Stimulated activated CD4-positive, alpha-beta T cell treated with anti-CD3 and anti-CD28 coated beads, Interleukin-15, amount 100 ng/mL, for 1 hour (primary cell): Measurements from ENCODE around the gene TMTC1.
"Not testable (repeated sequence)": the region's sequence is repeated elsewhere in the genome, so short reads cannot be mapped to it uniquely, and the experiment has no call there.

Experiments
- DNase-seq, 2 donors: peaks; one replicate each; pipeline ENCODE4 v3.0.0-alpha.2; 2020; ENCODE audit warnings: low read depth in 1 of 2, low spot score in 1 of 2

Gene TMTC1

DNA sequence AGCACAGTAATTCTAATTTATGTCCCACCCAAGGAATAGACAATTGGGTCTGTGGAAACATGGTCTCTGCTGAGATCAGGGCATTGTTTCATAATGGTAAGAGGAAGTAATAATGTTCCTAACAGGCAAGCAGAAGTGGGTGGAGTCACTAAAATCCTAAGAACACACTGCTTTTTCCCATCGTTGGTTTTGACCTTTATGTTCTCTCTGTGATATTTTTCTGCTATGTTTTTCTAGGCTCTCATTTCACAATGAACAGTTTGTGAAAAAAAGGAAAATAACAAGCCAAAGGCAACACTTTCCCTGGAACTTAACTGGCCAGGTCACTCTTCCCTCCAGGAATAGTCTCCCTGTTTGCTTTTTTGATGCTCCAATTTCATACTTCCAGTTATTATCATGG lies 205.7 kb downstream of the TMTC1 start:
- no peak for DNase-seq

- no peak for DNase-seq
Observed at GRCh38 chr12:29574500-29574899, 209.2 kb downstream of the TMTC1 start.

- no peak for DNase-seq
Observed at GRCh38 chr12:29572938-29573337, 210.8 kb downstream of the TMTC1 start.

DNA sequence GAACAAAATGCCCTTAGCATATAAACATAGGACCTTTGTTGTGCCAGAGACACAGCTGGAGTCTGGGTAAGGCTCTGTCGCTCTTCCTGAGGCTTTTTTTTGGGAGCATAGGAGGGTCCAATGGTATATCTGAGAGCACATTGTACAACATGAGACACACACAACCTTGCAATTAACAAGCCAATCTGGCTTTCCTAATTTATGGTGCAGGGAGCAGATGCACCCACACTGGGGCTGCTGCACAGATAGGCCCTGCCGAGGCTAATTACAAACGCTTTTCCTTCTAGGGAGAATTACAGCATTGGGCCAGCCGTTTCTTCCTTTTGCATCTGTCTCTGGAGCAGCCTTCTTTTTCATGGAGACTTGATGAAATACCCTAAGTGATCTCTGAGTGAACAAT lies 211.3 kb downstream of the TMTC1 start:
- DNase-seq = no peak

- DNase-seq = no peak
Observed at GRCh38 chr12:29569132-29569757, 214.5 kb downstream of the TMTC1 start.

GRCh38 chr12:29566441-29566840 lies 217.3 kb downstream of the TMTC1 start:
- no peak for DNase-seq

GRCh38 chr12:29565727-29566126 lies 218.0 kb downstream of the TMTC1 start:
- no peak for DNase-seq

- no peak for DNase-seq
Observed at GRCh38 chr12:29564925-29565324, 218.8 kb downstream of the TMTC1 start.

GRCh38 chr12:29563636-29564035 lies 220.1 kb downstream of the TMTC1 start:
- no peak for DNase-seq

- DNase-seq = no peak
Observed at GRCh38 chr12:29563071-29563470, 220.7 kb downstream of the TMTC1 start.

- DNase-seq = no peak
Observed at GRCh38 chr12:29562110-29562804, 221.5 kb downstream of the TMTC1 start.

- no peak for DNase-seq
Observed at GRCh38 chr12:29561664-29562071, 222.1 kb downstream of the TMTC1 start.

GRCh38 chr12:29559198-29559597 lies 224.5 kb downstream of the TMTC1 start:
- no peak for DNase-seq

DNA sequence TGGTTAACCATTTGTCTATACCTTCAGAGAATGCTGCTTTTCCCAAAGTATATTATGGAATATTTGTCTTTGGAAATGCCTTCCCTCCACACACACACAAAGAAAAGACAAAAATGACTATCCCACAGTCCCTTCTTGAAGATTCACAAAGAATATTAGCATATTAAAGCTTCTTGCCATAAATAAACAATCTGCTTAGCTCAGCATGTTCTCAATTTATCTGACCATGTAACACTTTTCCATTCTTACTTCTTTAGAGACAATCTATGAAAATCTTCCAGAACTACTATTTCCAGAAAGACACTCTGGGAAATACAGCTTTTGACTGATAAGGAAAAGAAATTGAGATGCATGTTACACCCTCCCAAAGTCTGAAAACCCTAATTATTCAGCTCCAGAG lies 227.4 kb downstream of the TMTC1 start:
- no peak for DNase-seq

- not testable (repeated sequence) for DNase-seq
Observed at GRCh38 chr12:29555451-29555850, 228.3 kb downstream of the TMTC1 start.

- no peak for DNase-seq
Observed at GRCh38 chr12:29552994-29553748, 230.6 kb downstream of the TMTC1 start.

- DNase-seq = peak in 1 of 2 donors; percentile 39
Observed at GRCh38 chr12:29552324-29552927, 231.3 kb downstream of the TMTC1 start.

DNA sequence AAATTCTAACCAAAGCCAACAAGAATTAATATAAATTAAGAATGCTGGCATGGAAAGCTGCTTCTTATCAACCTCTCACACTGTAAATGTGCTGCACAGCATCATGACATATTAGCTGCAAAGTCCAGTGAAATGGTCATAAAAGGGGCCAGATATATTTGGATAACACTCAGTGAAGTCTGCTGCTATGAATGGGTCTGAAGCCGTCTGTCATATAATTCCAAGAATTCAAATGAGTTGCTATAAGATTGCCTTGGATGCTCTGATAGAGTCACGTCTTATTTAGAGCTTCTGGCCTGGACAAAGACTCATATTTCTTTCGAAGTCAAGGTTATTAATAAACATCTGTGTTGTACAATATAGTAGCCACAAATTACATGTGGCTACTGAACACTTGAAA lies 231.9 kb downstream of the TMTC1 start:
- DNase-seq = no peak

DNA sequence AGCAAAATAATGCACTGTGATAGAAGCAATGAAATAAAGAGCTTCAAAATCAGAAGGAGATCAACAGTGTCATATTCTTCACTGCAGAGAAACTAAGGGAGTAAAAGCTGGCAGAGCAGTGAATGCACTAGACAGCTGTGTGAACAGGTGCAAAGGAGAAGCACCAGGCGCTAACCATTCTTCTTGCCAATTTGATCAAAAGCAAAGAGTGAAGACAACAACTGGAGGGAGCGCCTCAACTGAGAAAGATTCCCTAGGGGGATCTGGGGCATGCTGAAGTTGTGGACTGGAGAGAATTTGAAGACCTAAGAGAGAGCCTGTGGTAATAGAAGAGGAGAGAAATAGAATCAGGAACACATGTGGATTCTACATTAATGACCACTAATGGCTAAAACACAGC lies 235.9 kb downstream of the TMTC1 start:
- DNase-seq = no peak

- no peak for DNase-seq
Observed at GRCh38 chr12:29547151-29547632, 236.6 kb downstream of the TMTC1 start.

DNA sequence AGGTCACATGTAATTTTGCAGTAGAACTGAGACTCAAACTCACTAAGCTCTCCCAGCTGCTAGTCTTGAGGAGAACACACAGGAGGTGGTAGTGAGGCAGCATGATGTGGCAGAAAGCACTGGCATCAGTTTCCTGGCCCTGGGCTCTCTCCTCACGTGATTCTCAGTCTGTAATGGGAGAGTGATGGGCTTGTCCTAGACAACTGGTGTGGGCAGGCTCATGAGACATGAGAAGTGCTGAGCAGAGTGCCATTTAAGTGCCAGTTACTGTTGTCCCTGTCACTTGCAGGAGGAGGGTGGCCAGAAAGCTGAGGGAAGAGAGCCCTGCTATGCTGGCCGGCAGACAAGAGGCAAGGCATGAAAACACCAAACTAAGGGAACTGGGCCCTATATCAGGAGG lies 237.7 kb downstream of the TMTC1 start:
- no peak for DNase-seq

DNA sequence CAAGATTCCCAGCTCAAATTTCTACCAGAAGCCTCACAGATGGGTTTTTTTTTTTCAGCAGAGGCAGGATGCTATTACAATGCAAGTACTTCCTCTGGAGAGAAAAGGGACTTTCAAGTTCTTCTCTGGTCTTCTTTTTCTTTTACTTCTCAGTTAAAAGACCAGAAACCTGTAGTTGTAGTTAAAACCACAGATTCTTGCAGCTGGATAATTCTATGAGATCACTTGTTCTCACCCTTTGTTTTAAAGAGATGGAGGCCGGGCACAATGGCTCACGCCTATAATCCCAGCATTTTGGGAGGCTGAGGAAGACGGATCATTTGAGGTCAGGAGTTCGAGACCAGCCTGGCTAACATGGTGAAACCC lies 238.7 kb downstream of the TMTC1 start:
- DNase-seq = no peak
